Naive thymus-derived CD8-positive, alpha-beta T cell (primary cell): Measurements from ENCODE around the gene SMAD9. TPM values are rescaled to one million over a fixed set of nuclear protein-coding genes. Genes with fewer than 3 reads are reported as not detected.

Experiments
- ATAC-seq, 2 donors: fragments of 150-1000 bp; cut with Tn5 transposase in 1 of 2; sonication (Bioruptor Pico), chemical (Tn5 transposase) in 1 of 2; 1 replicate in 1 of 2; 2 replicates in 1 of 2; pipeline ENCODE4 v1.10.0; 2021; ENCODE audit warnings: mild to moderate bottlenecking in 2 of 2, moderate library complexity in 2 of 2
- POLR2A ChIA-PET: fragments of 350-600 bp; sonication (Branson Sonifier 250); formaldehyde crosslinking; loops from one replicate; lab custom pipeline; 2021; ENCODE audit warnings: antibody characterized with exemption; lab: Charles Lee
- DNase-seq, 10 donors: peaks; one replicate each; pipeline versions ENCODE4 v3.0.0 to v3.0.0-alpha.2; 2020 to 2022
- H3K27ac Mint-ChIP-seq, 10 donors: one replicate each; pipeline ENCODE4 v1.8.0; 2020 to 2022; ENCODE audit warnings: mild to moderate bottlenecking in 10 of 10, mixed read lengths in 10 of 10, moderate library complexity in 4 of 10, inconsistent platforms in 1 of 10
- H3K27me3 Mint-ChIP-seq, 5 donors: one replicate each; pipeline ENCODE4 v1.8.0; 2021 to 2022; ENCODE audit warnings: mixed read lengths in 5 of 5
- H3K36me3 Mint-ChIP-seq, 3 donors: one replicate each; pipeline ENCODE4 v1.8.0; 2020 to 2022; ENCODE audit warnings: mixed read lengths in 3 of 3, mild to moderate bottlenecking in 2 of 3, inconsistent platforms in 1 of 3
- H3K4me1 Mint-ChIP-seq, 4 donors: one replicate each; pipeline ENCODE4 v1.8.0; 2021 to 2022; ENCODE audit warnings: mixed read lengths in 4 of 4
- H3K4me3 Mint-ChIP-seq, 10 donors: one replicate each; pipeline ENCODE4 v1.8.0; 2020 to 2022; ENCODE audit warnings: mild to moderate bottlenecking in 10 of 10, mixed read lengths in 10 of 10, moderate library complexity in 6 of 10, inconsistent platforms in 1 of 10
- H3K9me3 Mint-ChIP-seq, 9 donors: one replicate each; pipeline ENCODE4 v1.8.0; 2020 to 2022; ENCODE audit warnings: mixed read lengths in 9 of 9, mild to moderate bottlenecking in 3 of 9, inconsistent platforms in 1 of 9, moderate library complexity in 1 of 9
- polyA plus RNA-seq, 3 donors: library from polyadenylated mRNA; unstranded; fragments of 300-500 nt; fragmentation: Illumina TruSeq; gene quantifications; one replicate each; pipeline ENCODE4 v1.2.3, GENCODE V29; 2021
- total RNA-seq, 8 experiments: library from RNA in 2 of 8; stranded (reverse) in 2 of 8; gene quantifications; one replicate each; pipeline ENCODE4 v1.2.3 and lab custom pipeline; 2021 to 2026

The SMAD9 gene
- total RNA-seq (not detected), polyA plus RNA-seq (under 1 TPM; 0.03 to 0.07 (median 0.03) TPM), total RNA-seq (lab: John Stamatoyannopoulos, UW) (0 to 0.34 (median 0.04) reads per million in 6 experiments)

GRCh38 chr13:36919833-36920615, at the start of gene SMAD9:
Gene SMAD9 (minus strand): TSS chr13:36920238. CDS start chr13:36879689, 40,549 bp downstream.
- Mint-ChIP-seq H3K27me3 (peaks cover 40 to 64% (median 49%) of the 10 kb centered on the region in 5 donors), H3K4me1 (peaks cover 0 to 11% (median 4%) of the 10 kb centered on the region in 4 donors), H3K9me3 (no peaks in the 10 kb centered on the region), H3K36me3 (peaks cover 0 to 2% (median 0%) of the 10 kb centered on the region in 3 donors), H3K4me3 (peak within 1 kb of the TSS; percentile 19 to 87 (median 75)), H3K27ac (no peak within 1 kb of the TSS)
- POLR2A ChIA-PET: no interaction called here
- ATAC-seq (peak; percentile 36 to 42), DNase-seq (no peak)

- H3K4me1 Mint-ChIP-seq: peaks cover 0 to 4% (median 0%) of the 10 kb centered on the region in 4 donors
- DNase-seq: no peak
- no peaks in the 10 kb centered on the region for H3K27me3 Mint-ChIP-seq
- no peak overlapping the region for H3K4me3 Mint-ChIP-seq
- peaks cover 18 to 78% (median 30%) of the 10 kb centered on the region in 3 donors for H3K36me3 Mint-ChIP-seq
- POLR2A ChIA-PET: no interaction called here
- no peaks in the 10 kb centered on the region for H3K9me3 Mint-ChIP-seq
- no peak for ATAC-seq
- H3K27ac Mint-ChIP-seq: no peak overlapping the region
Measured at GRCh38 chr13:36966404-36966803, 46.4 kb upstream of the SMAD9 start.

GRCh38 chr13:36965767-36966166, 45.7 kb upstream of the SMAD9 start:
- no peak overlapping the region for H3K27ac Mint-ChIP-seq

GRCh38 chr13:36959456-36960116, 39.5 kb upstream of the SMAD9 start:
- H3K27ac Mint-ChIP-seq: peak overlapping the region in 1 of 10 donors; percentile 61
- H3K9me3 Mint-ChIP-seq: no peaks in the 10 kb centered on the region
- peaks cover 8 to 80% (median 41%) of the 10 kb centered on the region in 3 donors for H3K36me3 Mint-ChIP-seq
- POLR2A ChIA-PET: no interaction called here
- no peak overlapping the region for H3K4me3 Mint-ChIP-seq
- no peaks in the 10 kb centered on the region for H3K27me3 Mint-ChIP-seq
- no peak for ATAC-seq
- no peak for DNase-seq
- peaks cover 1 to 12% (median 8%) of the 10 kb centered on the region in 4 donors for H3K4me1 Mint-ChIP-seq

More at GRCh38 chr13:36965767-36966166, 45.7 kb upstream of the SMAD9 start:
- H3K9me3 Mint-ChIP-seq: no peaks in the 10 kb centered on the region
- ATAC-seq (no peak), DNase-seq (no peak)
- peaks cover 0 to 4% (median 0%) of the 10 kb centered on the region in 4 donors for H3K4me1 Mint-ChIP-seq
- peaks cover 18 to 77% (median 28%) of the 10 kb centered on the region in 3 donors for H3K36me3 Mint-ChIP-seq
- no peak overlapping the region for H3K4me3 Mint-ChIP-seq
- POLR2A ChIA-PET: no interaction called here
- H3K27me3 Mint-ChIP-seq: no peaks in the 10 kb centered on the region

DNA sequence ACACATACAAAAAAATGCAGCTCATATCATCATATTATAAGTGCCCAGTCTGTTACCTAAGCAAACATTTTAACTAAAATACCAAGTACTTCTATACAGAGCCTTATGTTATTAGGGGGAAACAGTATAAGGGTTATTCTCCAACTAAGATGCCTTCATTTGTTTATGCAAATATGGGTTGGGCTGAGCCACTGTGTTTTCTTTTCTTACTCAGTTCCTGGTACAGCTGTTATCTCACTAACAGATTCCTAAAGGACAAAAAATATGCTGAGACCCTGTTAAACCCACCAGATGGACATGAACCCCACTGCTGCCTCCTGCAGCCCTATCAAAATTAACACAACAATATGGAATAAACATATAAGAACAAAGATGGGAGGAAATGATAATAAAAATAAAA, 34.5 kb upstream of the SMAD9 start:
- POLR2A ChIA-PET: no interaction called here

GRCh38 chr13:36950920-36951319, 30.9 kb upstream of the SMAD9 start:
- Mint-ChIP-seq H3K4me3 (no peak overlapping the region), H3K9me3 (peaks cover 0 to 2% (median 0%) of the 10 kb centered on the region in 9 donors), H3K27me3 (no peaks in the 10 kb centered on the region), H3K4me1 (no peaks in the 10 kb centered on the region), H3K36me3 (peaks cover 18 to 75% (median 39%) of the 10 kb centered on the region in 3 donors), H3K27ac (peak overlapping the region in 2 of 10 donors; percentile 1 to 34)
- DNase-seq: no peak
- POLR2A ChIA-PET: no interaction called here
- ATAC-seq: no peak

More for the DNA sequence above, 34.5 kb upstream of the SMAD9 start:
- H3K27ac Mint-ChIP-seq: peak overlapping the region in 1 of 10 donors; percentile 61
- ATAC-seq (no peak), DNase-seq (no peak)
- H3K27me3 Mint-ChIP-seq: no peaks in the 10 kb centered on the region
- no peaks in the 10 kb centered on the region for H3K9me3 Mint-ChIP-seq
- H3K4me3 Mint-ChIP-seq: no peak overlapping the region
- peaks cover 0 to 9% (median 6%) of the 10 kb centered on the region in 4 donors for H3K4me1 Mint-ChIP-seq
- H3K36me3 Mint-ChIP-seq: peaks cover 6 to 87% (median 40%) of the 10 kb centered on the region in 3 donors

GRCh38 chr13:36950330-36950729, 30.3 kb upstream of the SMAD9 start:
- H3K4me3 Mint-ChIP-seq: no peak overlapping the region
- ATAC-seq (no peak), DNase-seq (no peak)
- POLR2A ChIA-PET: no interaction called here
- peaks cover 0 to 5% (median 0%) of the 10 kb centered on the region in 9 donors for H3K9me3 Mint-ChIP-seq
- peaks cover 18 to 73% (median 36%) of the 10 kb centered on the region in 3 donors for H3K36me3 Mint-ChIP-seq
- H3K4me1 Mint-ChIP-seq: no peaks in the 10 kb centered on the region
- no peak overlapping the region for H3K27ac Mint-ChIP-seq
- no peaks in the 10 kb centered on the region for H3K27me3 Mint-ChIP-seq

GRCh38 chr13:36945078-36945477, 25.0 kb upstream of the SMAD9 start:
- Mint-ChIP-seq H3K27me3 (peaks cover 0 to 8% (median 2%) of the 10 kb centered on the region in 5 donors), H3K4me1 (peaks cover 0 to 1% (median 0%) of the 10 kb centered on the region in 4 donors), H3K27ac (no peak overlapping the region), H3K4me3 (no peak overlapping the region), H3K9me3 (peaks cover 0 to 34% (median 16%) of the 10 kb centered on the region in 9 donors), H3K36me3 (peaks cover 24 to 29% (median 26%) of the 10 kb centered on the region in 3 donors)
- POLR2A ChIA-PET: no interaction called here
- ATAC-seq: no peak
- DNase-seq: no peak

- peaks cover 0 to 3% (median 0%) of the 10 kb centered on the region in 9 donors for H3K9me3 Mint-ChIP-seq
- no peak overlapping the region for H3K4me3 Mint-ChIP-seq
- H3K36me3 Mint-ChIP-seq: no peaks in the 10 kb centered on the region
- peaks cover 0 to 3% (median under 1%) of the 10 kb centered on the region in 4 donors for H3K4me1 Mint-ChIP-seq
- POLR2A ChIA-PET: no interaction called here
- DNase-seq (no peak), ATAC-seq (no peak)
- H3K27ac Mint-ChIP-seq: no peak overlapping the region
- peaks cover 19 to 35% (median 22%) of the 10 kb centered on the region in 5 donors for H3K27me3 Mint-ChIP-seq
Measured at GRCh38 chr13:36925603-36926002, 5.6 kb upstream of the SMAD9 start.

- H3K27me3 Mint-ChIP-seq: peaks cover 23 to 38% (median 28%) of the 10 kb centered on the region in 5 donors
Measured at GRCh38 chr13:36924001-36924400, 4.0 kb upstream of the SMAD9 start.

DNA sequence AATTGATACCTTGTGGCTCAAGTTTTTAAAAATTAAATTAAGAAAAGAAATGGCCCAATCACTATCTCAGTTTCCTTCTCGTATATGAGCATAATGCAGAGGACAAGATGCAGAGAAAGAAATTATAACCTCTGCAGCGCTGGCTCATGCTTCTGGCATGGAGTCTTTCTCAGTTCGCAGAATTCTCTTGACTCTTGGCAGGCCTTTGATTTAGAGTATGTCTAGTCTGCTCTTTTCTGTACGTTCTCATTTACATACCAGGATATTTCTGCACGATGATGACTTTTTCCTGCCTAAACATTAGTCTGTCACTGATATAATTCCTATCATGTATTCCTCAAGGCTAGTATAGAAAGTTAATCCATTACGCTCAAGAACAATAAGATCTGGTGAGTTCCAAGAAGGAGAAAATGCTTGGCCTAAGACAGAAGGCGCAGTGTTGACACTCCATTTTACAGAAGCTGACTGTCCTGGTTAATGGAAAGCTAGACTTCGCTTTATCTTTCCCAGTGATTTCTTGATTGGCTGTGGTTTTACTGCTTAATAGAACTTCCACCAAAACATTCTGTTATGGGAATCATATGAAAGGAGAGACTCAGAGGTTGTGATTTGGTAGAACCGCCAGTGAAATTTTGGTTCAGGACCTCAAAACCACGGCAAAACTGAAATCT, 1.7 kb upstream of the SMAD9 start:
- peaks cover 0 to 11% (median 4%) of the 10 kb centered on the region in 4 donors for H3K4me1 Mint-ChIP-seq
- H3K36me3 Mint-ChIP-seq: peaks cover 0 to 2% (median 0%) of the 10 kb centered on the region in 3 donors
- peaks cover 32 to 52% (median 42%) of the 10 kb centered on the region in 5 donors for H3K27me3 Mint-ChIP-seq
- no peak overlapping the region for H3K27ac Mint-ChIP-seq
- peak overlapping the region in 1 of 10 donors; percentile 0 for H3K4me3 Mint-ChIP-seq
- no peaks in the 10 kb centered on the region for H3K9me3 Mint-ChIP-seq
- POLR2A ChIA-PET: no interaction called here
- no peak for ATAC-seq
- DNase-seq: no peak

More at GRCh38 chr13:36924001-36924400, 4.0 kb upstream of the SMAD9 start:
- Mint-ChIP-seq H3K4me1 (peaks cover 0 to 6% (median 3%) of the 10 kb centered on the region in 4 donors), H3K27ac (no peak overlapping the region), H3K4me3 (no peak overlapping the region), H3K36me3 (peaks cover 0 to 2% (median 0%) of the 10 kb centered on the region in 3 donors), H3K9me3 (no peaks in the 10 kb centered on the region)
- no peak for ATAC-seq
- POLR2A ChIA-PET: no interaction called here
- no peak for DNase-seq

DNA sequence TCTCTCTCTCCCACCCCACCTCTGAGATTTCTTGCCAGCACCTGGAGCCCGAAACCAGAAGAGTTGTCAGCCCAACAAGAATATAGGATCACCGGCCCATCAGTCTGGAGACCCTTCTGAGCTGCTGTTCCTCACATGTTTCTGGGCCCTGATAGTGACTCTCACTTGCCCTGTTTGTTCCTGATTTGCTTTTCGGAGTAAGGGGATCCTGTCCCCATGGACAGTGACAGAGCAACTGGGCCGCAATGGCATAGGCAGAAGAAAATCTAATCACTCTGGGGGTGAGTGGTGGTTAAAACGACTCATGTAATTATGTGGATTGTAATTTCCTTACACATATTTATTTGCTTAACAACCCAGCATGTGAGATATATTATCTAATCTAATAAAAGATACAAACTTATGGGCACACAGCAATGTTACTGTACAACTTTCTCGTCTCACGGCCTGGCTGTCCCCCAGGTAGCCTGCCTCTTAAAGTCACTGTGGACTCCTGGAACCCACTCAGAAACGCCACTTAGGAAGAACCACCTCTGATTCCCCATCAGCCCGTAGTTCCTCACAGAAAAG, 663 bp upstream of the SMAD9 start:
- H3K9me3 Mint-ChIP-seq: no peaks in the 10 kb centered on the region
- POLR2A ChIA-PET: no interaction called here

More for the DNA sequence above, 663 bp upstream of the SMAD9 start:
- H3K4me3 Mint-ChIP-seq: peak overlapping the region; percentile 19 to 87 (median 75)
- no peak for ATAC-seq
- peaks cover 0 to 11% (median 4%) of the 10 kb centered on the region in 4 donors for H3K4me1 Mint-ChIP-seq
- peaks cover 0 to 2% (median 0%) of the 10 kb centered on the region in 3 donors for H3K36me3 Mint-ChIP-seq
- H3K27me3 Mint-ChIP-seq: peaks cover 40 to 60% (median 47%) of the 10 kb centered on the region in 5 donors
- no peak overlapping the region for H3K27ac Mint-ChIP-seq
- DNase-seq: no peak
